Endothelial cell of umbilical vein (primary cell): ENCODE measurements around the gene BCAR3. TPM values are rescaled to one million over a fixed set of nuclear protein-coding genes. Genes with fewer than 3 reads are reported as not detected.

ENCODE experiments used
- BruUV-seq: library from RNA; stranded (reverse); fragments of 400-500 nt; replicated peaks from 2 replicates; lab custom pipeline; 2021; lab: Mats Ljungman, UMichigan
- CTCF ChIA-PET: fragments of 300-600, 350-600 bp; sonication (Branson Sonifier 250); formaldehyde crosslinking; loops from one replicate; lab custom pipeline; 2021; ENCODE audit warnings: antibody characterized with exemption, inconsistent platforms; lab: Charles Lee
- POLR2A ChIA-PET: fragments of 300-600, 350-600 bp; sonication (Branson Sonifier 250); formaldehyde crosslinking; loops from one replicate; lab custom pipeline; 2021; ENCODE audit warnings: antibody characterized with exemption, inconsistent platforms; lab: Charles Lee
- DNase-seq: peaks from one replicate; pipeline ENCODE4 v3.0.0-alpha.2; 2011; ENCODE audit warnings: low read depth, low spot score
- FAIRE-seq: peaks from 2 replicates; lab custom pipeline; 2011; peaks lifted over from hg19 to GRCh38; lab: Jason Lieb, UNC
- H2AFZ ChIP-seq: 2 replicates; pipeline ENCODE4 v1.6.0; 2012; ENCODE audit warnings: low read depth, low read length, control low read depth, inconsistent platforms
- H3K27ac ChIP-seq: 2 replicates; pipeline ENCODE4 v1.5.1; 2011; ENCODE audit warnings: low read depth, mild to moderate bottlenecking, control low read depth, low read length, moderate library complexity; ENCODE audit not compliant: insufficient read depth
- H3K27me3 ChIP-seq, 2 experiments: 2 replicates each; pipeline versions ENCODE4 v1.6.0 to v1.6.1; 2011; ENCODE audit warnings: low read length in 2 of 2, mixed read lengths in 1 of 2; ENCODE audit not compliant: control insufficient read depth in 2 of 2, insufficient read depth in 2 of 2
- H3K36me3 ChIP-seq, 2 experiments: 2 replicates in 1 of 2; 3 replicates in 1 of 2; pipeline ENCODE4 v1.5.1; 2011; ENCODE audit warnings: low read length in 2 of 2, mild to moderate bottlenecking in 1 of 2, moderate library complexity in 1 of 2; ENCODE audit not compliant: control insufficient read depth in 2 of 2, insufficient read depth in 2 of 2; ENCODE audit errors: extremely low read depth in 1 of 2
- H3K4me1 ChIP-seq: 3 replicates; pipeline ENCODE4 v1.5.1; 2011; ENCODE audit warnings: mild to moderate bottlenecking, low read length; ENCODE audit not compliant: control insufficient read depth, insufficient read depth; ENCODE audit errors: extremely low read depth
- H3K4me2 ChIP-seq: 2 replicates; pipeline ENCODE4 v1.6.1; 2011; ENCODE audit warnings: low read length, control low read depth, mixed read lengths; ENCODE audit not compliant: insufficient read depth
- H3K4me3 ChIP-seq, 3 experiments: fragments of 200-600 bp in 1 of 3; sonication (generic), shearing (Covaris generic) in 1 of 3; replicated peaks in 1 of 3; 2 replicates each; pipeline ENCODE4 v1.5.1; 2011 to 2016; ENCODE audit warnings: control low read depth in 3 of 3, low read length in 3 of 3, mild to moderate bottlenecking in 2 of 3, inconsistent platforms in 1 of 3, low read depth in 1 of 3, moderate library complexity in 1 of 3; ENCODE audit not compliant: insufficient read depth in 1 of 3
- H3K79me2 ChIP-seq: 2 replicates; pipeline ENCODE4 v1.6.0; 2012; ENCODE audit warnings: low read length, inconsistent platforms; ENCODE audit not compliant: control insufficient read depth, insufficient read depth
- H3K9ac ChIP-seq: replicated peaks from 2 replicates; pipeline ENCODE3; 2011; ENCODE audit warnings: low read length, control low read depth; ENCODE audit not compliant: insufficient read depth; ENCODE audit errors: extremely low read depth
- H3K9me1 ChIP-seq: replicated peaks from 3 replicates; pipeline ENCODE4 v1.6.0; 2011; ENCODE audit warnings: mild to moderate bottlenecking, low read length; ENCODE audit not compliant: control insufficient read depth, insufficient read depth; ENCODE audit errors: extremely low read depth
- H3K9me3 ChIP-seq: replicated peaks from 2 replicates; pipeline ENCODE4 v1.5.1; 2012; ENCODE audit warnings: low read length, inconsistent platforms; ENCODE audit not compliant: control insufficient read depth, insufficient read depth
- H4K20me1 ChIP-seq: replicated peaks from 2 replicates; pipeline ENCODE3; 2011; ENCODE audit warnings: mild to moderate bottlenecking, low read length; ENCODE audit not compliant: control insufficient read depth, insufficient read depth; ENCODE audit errors: extremely low read depth
- EZH2 ChIP-seq: IDR thresholded peaks from 2 replicates; pipeline ENCODE4 v1.6.1; 2012; ENCODE audit warnings: borderline replicate concordance, low read depth, mild to moderate bottlenecking, moderate library complexity, low read length, inconsistent platforms; ENCODE audit not compliant: severe bottlenecking
- GATA2 ChIP-seq: IDR thresholded peaks from 2 replicates; pipeline ENCODE4 v1.7.0; 2011; ENCODE audit warnings: low read depth, mild to moderate bottlenecking, moderate library complexity, mixed read lengths, low read length; ENCODE audit not compliant: insufficient read length, insufficient read depth
- JUN ChIP-seq: IDR thresholded peaks from 2 replicates; pipeline ENCODE4 v1.6.1; 2011; ENCODE audit warnings: borderline replicate concordance, low read depth; ENCODE audit not compliant: insufficient read length, insufficient read depth
- POLR2AphosphoS5 ChIP-seq: IDR thresholded peaks from 2 replicates; pipeline ENCODE4 v1.6.1; 2012; ENCODE audit warnings: low read depth, mild to moderate bottlenecking, control low read depth, low read length, moderate library complexity; ENCODE audit not compliant: insufficient read depth
- dilution Hi-C: fragments of 300-500 bp; cut with MboI; formaldehyde crosslinking; loops from one replicate; pipeline ENCODE4 v1.15.0; 2019; ENCODE audit warnings: low sequenced_read_pairs; ENCODE audit not compliant: extremely low pct_ligation_motif_present
- intact Hi-C: fragments of 100-400 bp; cut with micrococcal nuclease; formaldehyde crosslinking; loops from one replicate; pipeline ENCODE4 v1.10.0; 2022
- polyA plus RNA-seq, 4 experiments: library from polyadenylated mRNA; depleted of rRNA in 3 of 4; stranded (reverse) in 3 of 4; unstranded in 1 of 4; fragments of >200 nt; gene quantifications; 2 replicates each; pipeline versions ENCODE4 v1.2.1 to v1.2.3, GENCODE V29; 2011 to 2012; ENCODE audit warnings: missing spikeins in 1 of 4
- total RNA-seq: library from RNA; stranded (reverse); gene quantifications from 2 replicates; pipeline ENCODE4 v1.2.3, GENCODE V29; 2021
- TF ChIP-seq, protein P1 (sequence below): IDR thresholded peaks from 2 replicates; pipeline ENCODE4 v1.6.1; 2011; ENCODE audit not compliant: insufficient read depth, insufficient read length
- TF ChIP-seq, protein P2 (sequence below), 2 donors: IDR thresholded peaks; 1 replicate in 1 of 2; 2 replicates in 1 of 2; pipeline ENCODE4 v1.5.1; 2011; ENCODE audit warnings: low read length in 2 of 2, mild to moderate bottlenecking in 2 of 2, moderate library complexity in 2 of 2, control low read depth in 1 of 2, inconsistent platforms in 1 of 2, low read depth in 1 of 2; ENCODE audit not compliant: insufficient read depth in 1 of 2; ENCODE audit errors: extremely low read depth in 1 of 2

The BCAR3 gene
- total and polyA plus RNA-seq, 2 donors (not counting 3 experiments of a cell fraction or from before 2014, with no cell fraction given), result 17.5 to 32.9 TPM

DNA sequence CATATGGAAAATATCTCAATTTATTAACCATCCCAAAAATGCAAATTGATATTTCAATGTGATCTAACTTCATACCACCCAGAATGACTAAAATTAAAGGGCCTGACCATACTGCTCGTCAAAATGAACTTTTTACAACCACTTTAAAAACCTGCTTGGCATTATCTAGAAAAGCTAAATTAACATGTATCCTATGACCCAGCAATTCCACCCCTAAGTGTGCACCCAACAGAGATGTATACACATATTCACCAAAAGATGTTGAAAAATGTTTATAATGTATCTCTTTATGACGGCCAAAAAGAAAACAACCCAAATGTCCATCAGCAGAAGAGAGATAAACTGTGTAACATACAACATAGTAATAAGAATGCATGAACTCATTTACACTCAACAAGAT, 1.6 kb upstream of the BCAR3 start:
- H3K9ac ChIP-seq, result no peak overlapping the region
- TF ChIP-seq POLR2AphosphoS5, result no peak
- no peak for TF ChIP-seq GATA2
- no peak for TF ChIP-seq JUN
- TF ChIP-seq, protein P1, sequence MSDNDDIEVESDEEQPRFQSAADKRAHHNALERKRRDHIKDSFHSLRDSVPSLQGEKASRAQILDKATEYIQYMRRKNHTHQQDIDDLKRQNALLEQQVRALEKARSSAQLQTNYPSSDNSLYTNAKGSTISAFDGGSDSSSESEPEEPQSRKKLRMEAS, result no peak
- no peak for TF ChIP-seq EZH2
- TF ChIP-seq, protein P2, sequence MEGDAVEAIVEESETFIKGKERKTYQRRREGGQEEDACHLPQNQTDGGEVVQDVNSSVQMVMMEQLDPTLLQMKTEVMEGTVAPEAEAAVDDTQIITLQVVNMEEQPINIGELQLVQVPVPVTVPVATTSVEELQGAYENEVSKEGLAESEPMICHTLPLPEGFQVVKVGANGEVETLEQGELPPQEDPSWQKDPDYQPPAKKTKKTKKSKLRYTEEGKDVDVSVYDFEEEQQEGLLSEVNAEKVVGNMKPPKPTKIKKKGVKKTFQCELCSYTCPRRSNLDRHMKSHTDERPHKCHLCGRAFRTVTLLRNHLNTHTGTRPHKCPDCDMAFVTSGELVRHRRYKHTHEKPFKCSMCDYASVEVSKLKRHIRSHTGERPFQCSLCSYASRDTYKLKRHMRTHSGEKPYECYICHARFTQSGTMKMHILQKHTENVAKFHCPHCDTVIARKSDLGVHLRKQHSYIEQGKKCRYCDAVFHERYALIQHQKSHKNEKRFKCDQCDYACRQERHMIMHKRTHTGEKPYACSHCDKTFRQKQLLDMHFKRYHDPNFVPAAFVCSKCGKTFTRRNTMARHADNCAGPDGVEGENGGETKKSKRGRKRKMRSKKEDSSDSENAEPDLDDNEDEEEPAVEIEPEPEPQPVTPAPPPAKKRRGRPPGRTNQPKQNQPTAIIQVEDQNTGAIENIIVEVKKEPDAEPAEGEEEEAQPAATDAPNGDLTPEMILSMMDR (IDR thresholded peaks at IDR 0.05; ENCODE audit: extremely low read depth in 1 of 2, insufficient read depth in 1 of 2, low read depth in 1 of 2, low read length in 2 of 2), result no peak
- dilution Hi-C loops, result no loop called here
- H3K9me3 ChIP-seq, result no peaks in the 10 kb centered on the region
- no peaks in the 10 kb centered on the region for H4K20me1 ChIP-seq
- no peak overlapping the region for H3K4me3 ChIP-seq
- H3K36me3 ChIP-seq, result no peaks in the 10 kb centered on the region
- H3K4me2 ChIP-seq, result no peak overlapping the region
- intact Hi-C loops, result loop anchor here (5.0 kb wide), 1 partner anchor 39 kb away; no protein-coding TSS in a partner anchor
- POLR2A ChIA-PET, result no interaction called here
- CTCF ChIA-PET, result interaction anchor here (1.0 to 4.2 kb wide), 2 partner anchors 48 to 131 kb away, joined by 3 to 36 read pairs; no protein-coding TSS in a partner anchor
- H3K27ac ChIP-seq, result no peak overlapping the region
- peaks cover 38% of the 10 kb centered on the region for H3K79me2 ChIP-seq
- no peaks in the 10 kb centered on the region for H3K9me1 ChIP-seq
- no peaks in the 10 kb centered on the region for H3K27me3 ChIP-seq
- FAIRE-seq (no peak), DNase-seq (no peak)
- no peak overlapping the region for H2AFZ ChIP-seq
- peaks cover 28% of the 10 kb centered on the region for H3K4me1 ChIP-seq
- BruUV-seq, result no TSS peak
